Activated T-cell treated with anti-CD3 and anti-CD28 coated beads, Interleukin-2, amount 50 U/mL, for 4 hours (primary cell): Measurements from ENCODE around the gene CTBS. TPM values are rescaled to one million over a fixed set of nuclear protein-coding genes. Genes with fewer than 3 reads are reported as not detected.
"Not testable (repeated sequence)": the region's sequence is repeated elsewhere in the genome, so short reads cannot be mapped to it uniquely, and the experiment has no call there.

Experiments used
- ATAC-seq, 2 donors: fragments of 200-7000 bp; cut with Tn5 transposase; one replicate each; pipeline ENCODE4 v1.10.0; 2021
- DNase-seq: peaks from one replicate; pipeline ENCODE4 v3.0.0-alpha.2; 2020
- H3K27me3 Mint-ChIP-seq: one replicate; pipeline ENCODE4 v1.8.0; 2021; ENCODE audit warnings: low read depth, mixed read lengths
- H3K36me3 Mint-ChIP-seq: one replicate; pipeline ENCODE4 v1.8.0; 2022; ENCODE audit warnings: mixed read lengths; ENCODE audit not compliant: insufficient read depth
- H3K4me1 Mint-ChIP-seq: one replicate; pipeline ENCODE4 v1.8.0; 2021; ENCODE audit warnings: low read depth, mixed read lengths
- H3K4me3 Mint-ChIP-seq: one replicate; pipeline ENCODE4 v1.8.0; 2021; ENCODE audit warnings: mild to moderate bottlenecking, moderate library complexity, mixed read lengths
- H3K9me3 Mint-ChIP-seq: one replicate; pipeline ENCODE4 v1.8.0; 2021; ENCODE audit warnings: mixed read lengths
- total RNA-seq, 3 donors: library from RNA; stranded (reverse); gene quantifications; one replicate each; pipeline ENCODE4 v1.2.1, GENCODE V29; 2021

The CTBS gene
- total RNA-seq, 3 donors from 2014 or later: 6.3 to 7.2 (median 6.9) TPM

DNA sequence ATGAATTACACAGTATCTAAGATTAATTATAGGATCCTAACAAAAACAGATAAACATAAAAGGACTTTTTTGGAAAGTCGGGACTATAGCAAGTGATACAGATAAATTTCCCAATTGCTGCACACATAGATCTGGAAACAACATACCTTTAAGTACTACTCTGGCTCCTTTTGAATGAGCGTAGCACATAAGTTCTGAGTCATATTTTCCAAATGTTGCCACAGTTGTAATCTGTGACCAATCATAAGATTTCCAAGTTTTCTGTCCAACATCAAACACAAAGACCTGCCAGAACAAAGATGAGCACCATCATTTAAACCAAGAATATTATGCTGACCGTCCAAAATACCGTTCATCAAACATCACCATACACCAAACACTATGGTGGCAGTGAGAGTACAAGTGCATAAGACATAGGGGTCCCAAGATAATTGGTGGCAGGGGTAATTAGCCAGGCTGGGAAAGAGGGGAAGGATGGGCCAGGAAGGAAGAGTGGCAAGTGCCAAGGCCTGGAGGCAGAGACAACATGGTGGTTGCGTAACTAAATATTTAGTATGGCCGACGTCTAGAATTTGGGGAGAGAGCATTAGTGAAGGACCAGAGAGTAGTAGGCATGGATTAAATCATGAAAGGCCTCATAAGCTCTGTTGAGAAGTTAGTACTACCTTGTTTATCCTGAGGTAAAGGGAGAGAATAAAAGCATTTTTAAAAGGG, 3.6 kb downstream of the CTBS start:
- Mint-ChIP-seq H3K27me3 (no peaks in the 10 kb centered on the region), H3K36me3 (peaks cover 31% of the 10 kb centered on the region), H3K4me1 (peaks cover 45% of the 10 kb centered on the region), H3K9me3 (no peaks in the 10 kb centered on the region), H3K4me3 (no peak overlapping the region)
- ATAC-seq (no peak), DNase-seq (no peak)

DNA sequence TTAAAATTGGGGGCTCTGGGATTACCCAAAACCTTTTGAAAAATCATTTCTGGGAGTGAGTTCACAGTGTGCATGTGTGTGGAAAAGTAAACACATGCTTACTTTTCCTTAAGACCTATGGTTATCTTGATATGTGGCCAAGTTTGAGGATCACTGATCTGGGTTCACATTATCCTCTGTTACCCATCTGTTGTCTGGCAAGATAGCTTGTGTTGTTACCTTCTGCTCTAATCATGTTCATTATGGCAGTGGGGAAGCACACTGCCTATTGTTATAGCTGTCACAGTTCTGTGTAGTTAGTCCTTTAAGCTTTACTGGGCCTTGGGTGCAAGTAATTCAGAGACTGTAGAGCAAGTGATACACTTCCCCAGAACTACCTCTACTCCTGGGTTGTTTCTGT, 5.0 kb downstream of the CTBS start:
- no peak for DNase-seq
- Mint-ChIP-seq H3K27me3 (no peaks in the 10 kb centered on the region), H3K36me3 (peaks cover 31% of the 10 kb centered on the region), H3K4me3 (no peak overlapping the region), H3K4me1 (peaks cover 38% of the 10 kb centered on the region), H3K9me3 (no peaks in the 10 kb centered on the region)
- no peak for ATAC-seq

DNA sequence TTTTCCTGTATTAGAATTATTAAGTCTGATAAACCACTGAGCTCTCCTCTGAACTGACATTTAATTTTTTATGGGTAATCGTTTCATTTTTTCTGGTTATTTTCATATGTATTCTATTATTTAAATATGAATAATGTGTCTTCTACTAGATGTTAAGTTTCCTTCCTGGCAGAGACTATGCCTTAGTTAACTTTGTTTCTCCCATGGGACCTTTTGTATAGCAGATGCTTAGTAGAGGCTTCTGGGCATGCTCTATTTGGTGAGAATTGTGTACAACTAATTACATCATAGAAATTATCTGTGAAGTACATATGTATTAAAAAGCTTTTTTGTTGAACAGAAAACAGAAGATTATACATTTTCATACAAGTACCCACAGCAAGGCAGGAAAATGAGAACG, 23.4 kb downstream of the CTBS start:
- ATAC-seq: no peak
- Mint-ChIP-seq H3K27me3 (no peaks in the 10 kb centered on the region), H3K36me3 (peaks cover 9% of the 10 kb centered on the region), H3K4me3 (no peak overlapping the region), H3K4me1 (no peaks in the 10 kb centered on the region), H3K9me3 (no peaks in the 10 kb centered on the region)
- DNase-seq: no peak

DNA sequence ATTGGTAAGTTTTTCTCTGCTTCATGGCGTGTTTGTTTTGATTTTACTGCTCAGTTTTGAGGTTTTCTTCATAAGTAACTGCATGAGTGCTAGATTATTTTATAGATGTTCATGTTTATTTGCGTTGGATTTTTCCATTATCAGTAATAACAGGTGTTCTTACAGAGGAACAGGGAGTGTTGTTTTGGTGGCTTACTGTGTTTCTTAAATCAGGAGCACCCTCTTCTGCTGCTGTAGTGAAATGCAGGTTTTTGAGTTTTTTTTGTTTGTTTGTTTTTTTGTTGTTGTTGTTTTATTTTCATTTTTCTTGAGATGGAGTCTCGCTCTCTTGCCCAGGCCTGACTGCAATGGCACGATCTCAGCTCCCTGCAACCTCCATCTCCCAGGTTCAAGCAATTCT, 32.6 kb downstream of the CTBS start:
- H3K4me1 Mint-ChIP-seq: peaks cover 4% of the 10 kb centered on the region
- H3K27me3 Mint-ChIP-seq: no peaks in the 10 kb centered on the region
- H3K36me3 Mint-ChIP-seq: peaks cover 20% of the 10 kb centered on the region
- H3K9me3 Mint-ChIP-seq: no peaks in the 10 kb centered on the region
- no peak for DNase-seq
- H3K4me3 Mint-ChIP-seq: no peak overlapping the region
- no peak for ATAC-seq

DNA sequence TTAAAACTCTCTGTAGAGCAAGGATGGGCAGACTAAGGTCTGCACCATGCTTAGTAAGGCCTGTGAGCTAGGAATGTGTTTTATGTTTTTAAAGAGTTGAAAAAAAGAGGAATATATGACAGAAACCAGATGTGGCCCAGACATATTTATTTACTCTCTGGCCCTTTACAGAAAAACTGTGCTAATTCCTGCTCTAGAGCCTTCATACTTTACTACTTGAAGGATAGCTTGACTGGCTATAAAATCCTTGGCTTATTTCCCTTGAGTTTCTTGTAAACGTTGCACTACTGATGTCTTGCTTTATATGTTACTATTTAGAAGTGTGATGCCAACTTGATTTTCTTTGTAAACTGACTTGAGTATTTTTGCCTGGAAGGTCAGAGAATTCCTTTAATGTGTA, 33.5 kb downstream of the CTBS start:
- Mint-ChIP-seq H3K36me3 (peaks cover 19% of the 10 kb centered on the region), H3K9me3 (no peaks in the 10 kb centered on the region), H3K4me1 (peaks cover 4% of the 10 kb centered on the region), H3K27me3 (no peaks in the 10 kb centered on the region), H3K4me3 (no peak overlapping the region)
- ATAC-seq (no peak), DNase-seq (no peak)

DNA sequence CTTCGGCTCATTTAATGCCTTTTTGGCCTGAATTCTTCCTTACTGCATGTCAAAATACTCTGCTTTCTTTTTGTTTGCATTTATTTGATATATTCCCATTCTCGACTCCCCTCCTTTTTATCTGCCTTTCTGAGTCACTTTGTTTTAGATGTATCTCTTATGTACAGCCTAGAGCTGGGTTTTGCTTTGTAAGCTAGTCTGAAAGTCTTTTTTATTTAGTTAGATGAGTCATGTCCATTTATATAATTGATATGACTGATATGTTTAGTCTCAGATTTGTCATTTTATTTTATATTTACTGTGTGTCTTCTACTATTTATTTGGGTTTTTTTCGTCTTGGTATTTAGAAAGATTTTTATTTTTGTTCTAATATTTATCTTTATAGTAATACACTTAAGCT, 34.3 kb downstream of the CTBS start:
- peaks cover 20% of the 10 kb centered on the region for H3K36me3 Mint-ChIP-seq
- no peaks in the 10 kb centered on the region for H3K9me3 Mint-ChIP-seq
- no peak for DNase-seq
- ATAC-seq: no peak
- H3K4me1 Mint-ChIP-seq: peaks cover 4% of the 10 kb centered on the region
- H3K4me3 Mint-ChIP-seq: no peak overlapping the region
- no peaks in the 10 kb centered on the region for H3K27me3 Mint-ChIP-seq

DNA sequence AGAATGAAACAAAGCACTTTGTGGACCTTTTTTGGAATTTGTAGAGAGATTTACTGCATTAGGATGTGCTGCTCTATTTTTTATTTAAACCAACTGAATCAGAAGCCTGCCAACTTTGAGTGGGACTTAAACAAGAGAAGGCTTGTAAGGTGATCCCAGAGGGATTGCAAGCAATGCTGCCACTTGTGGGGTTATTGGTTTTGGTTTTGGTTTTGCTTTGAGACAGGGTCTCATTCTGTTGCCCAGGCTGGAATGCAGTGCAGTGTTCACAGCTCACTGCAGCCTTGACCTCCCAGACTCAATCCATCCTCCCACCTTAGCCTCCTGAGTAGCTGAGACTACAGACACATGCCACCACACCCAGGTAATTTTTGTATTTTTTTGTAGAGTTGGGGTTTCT, 35.6 kb downstream of the CTBS start:
- Mint-ChIP-seq H3K36me3 (peaks cover 20% of the 10 kb centered on the region), H3K27me3 (no peaks in the 10 kb centered on the region), H3K4me1 (peaks cover 4% of the 10 kb centered on the region), H3K9me3 (no peaks in the 10 kb centered on the region), H3K4me3 (no peak overlapping the region)
- no peak for DNase-seq
- ATAC-seq: no peak

DNA sequence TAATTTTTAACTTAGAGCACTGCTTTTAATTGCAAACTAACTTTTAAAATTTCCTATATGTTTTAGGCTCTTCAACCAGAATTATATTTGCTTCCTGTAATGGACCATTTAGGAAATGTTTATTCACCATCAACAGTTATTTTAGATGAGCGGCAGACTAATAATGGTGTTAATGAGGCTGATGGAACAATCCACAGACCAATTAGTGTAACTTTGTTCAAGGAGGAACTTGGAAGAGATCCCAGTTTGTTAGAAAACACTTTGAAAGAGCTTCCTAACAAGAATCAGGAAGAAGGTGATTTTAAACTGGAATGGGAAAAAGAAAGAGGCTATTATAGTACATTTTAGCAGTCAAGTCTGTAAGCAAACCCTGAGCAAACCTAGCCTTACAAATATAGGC, 48.5 kb downstream of the CTBS start:
- Mint-ChIP-seq H3K27me3 (no peaks in the 10 kb centered on the region), H3K9me3 (no peaks in the 10 kb centered on the region), H3K36me3 (peaks cover 10% of the 10 kb centered on the region), H3K4me1 (no peaks in the 10 kb centered on the region), H3K4me3 (no peak overlapping the region)
- ATAC-seq (no peak), DNase-seq (no peak)

DNA sequence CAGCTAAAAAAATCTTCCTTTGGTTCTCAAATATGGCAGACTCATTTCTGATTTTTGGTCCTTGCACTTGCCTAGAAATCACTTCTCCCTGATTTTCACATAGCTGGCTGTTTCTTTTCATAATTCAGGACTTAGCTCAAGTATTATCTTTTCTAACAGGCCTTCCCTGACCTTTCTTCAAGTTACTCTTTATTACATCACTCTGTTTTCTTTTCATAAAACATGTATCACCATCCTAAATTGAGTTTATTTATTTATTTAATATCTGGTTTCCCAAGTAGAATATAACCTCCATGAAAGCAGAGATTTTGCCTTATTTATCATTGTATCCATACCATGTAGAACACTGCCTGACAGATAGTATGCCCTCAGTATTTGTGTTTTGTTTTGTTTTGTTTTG, 49.6 kb downstream of the CTBS start:
- Mint-ChIP-seq H3K27me3 (no peaks in the 10 kb centered on the region), H3K9me3 (no peaks in the 10 kb centered on the region), H3K4me1 (no peaks in the 10 kb centered on the region), H3K36me3 (peaks cover 9% of the 10 kb centered on the region), H3K4me3 (no peak overlapping the region)
- ATAC-seq: no peak
- DNase-seq: no peak

DNA sequence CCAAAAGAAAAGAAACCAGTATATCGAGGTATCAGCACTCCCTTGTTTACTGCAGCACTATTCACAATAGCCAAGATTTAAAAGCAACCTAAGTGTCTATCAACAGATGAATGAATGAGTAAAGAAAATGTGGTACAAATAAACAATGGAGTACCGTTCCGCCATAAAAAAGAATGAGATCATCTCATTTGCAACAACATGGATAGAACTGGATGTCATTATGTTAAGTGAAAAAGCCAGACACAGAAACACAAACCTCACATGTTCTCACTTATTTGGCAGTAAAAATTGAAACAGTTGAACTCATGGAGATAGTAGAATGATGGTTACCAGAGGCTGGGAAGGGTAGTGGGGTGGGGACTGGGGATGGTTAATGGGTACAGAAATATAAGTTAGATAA, 63.6 kb downstream of the CTBS start:
- Mint-ChIP-seq H3K27me3 (no peaks in the 10 kb centered on the region), H3K4me1 (peaks cover 3% of the 10 kb centered on the region), H3K9me3 (peaks cover 7% of the 10 kb centered on the region), H3K4me3 (no peak overlapping the region), H3K36me3 (no peaks in the 10 kb centered on the region)
- DNase-seq (no peak), ATAC-seq (no peak)

DNA sequence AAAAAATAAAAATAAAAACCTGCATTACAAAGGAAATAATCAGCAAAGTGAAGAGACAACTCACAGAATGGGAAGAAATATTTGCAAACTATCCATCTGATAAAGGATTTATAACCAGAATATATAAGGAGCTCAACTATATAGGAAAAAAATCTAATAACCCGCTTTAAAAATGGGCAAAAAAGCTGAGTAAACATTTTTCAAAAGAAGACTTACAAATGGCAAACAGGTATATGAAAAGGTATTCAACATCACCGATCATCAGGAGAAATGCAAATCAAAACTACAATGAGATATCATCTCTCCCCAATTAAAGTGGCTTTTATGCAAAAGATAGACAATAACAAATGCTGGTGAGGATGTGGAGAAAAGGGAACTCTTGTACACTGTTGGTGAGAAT, 64.1 kb downstream of the CTBS start:
- DNase-seq (no peak), ATAC-seq (no peak)
- H3K27me3 Mint-ChIP-seq: no peaks in the 10 kb centered on the region
- H3K36me3 Mint-ChIP-seq: no peaks in the 10 kb centered on the region
- peaks cover 4% of the 10 kb centered on the region for H3K4me1 Mint-ChIP-seq
- no peak overlapping the region for H3K4me3 Mint-ChIP-seq
- peaks cover 7% of the 10 kb centered on the region for H3K9me3 Mint-ChIP-seq

DNA sequence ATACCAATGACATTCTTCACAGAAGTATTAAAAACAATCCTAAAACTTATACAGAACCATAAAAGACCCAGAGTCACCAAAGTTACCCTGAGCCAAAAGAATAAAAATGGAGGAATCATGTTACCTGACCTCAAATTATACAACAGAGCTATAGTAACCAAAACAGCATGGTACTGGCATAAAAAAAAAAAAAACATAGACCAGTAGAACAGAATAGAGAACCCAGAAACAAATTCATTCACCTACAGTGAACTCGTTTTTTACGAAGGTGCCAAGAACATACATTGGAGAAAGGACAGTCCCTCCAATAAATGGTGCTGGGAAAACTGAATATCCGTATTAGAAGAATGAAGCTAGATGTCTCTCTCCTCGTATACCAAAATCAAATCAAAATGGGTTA, 65.2 kb downstream of the CTBS start:
- peaks cover 16% of the 10 kb centered on the region for H3K4me1 Mint-ChIP-seq
- no peak for ATAC-seq
- H3K4me3 Mint-ChIP-seq: no peak overlapping the region
- DNase-seq: no peak
- peaks cover 7% of the 10 kb centered on the region for H3K9me3 Mint-ChIP-seq
- H3K36me3 Mint-ChIP-seq: peaks cover 2% of the 10 kb centered on the region
- no peaks in the 10 kb centered on the region for H3K27me3 Mint-ChIP-seq

DNA sequence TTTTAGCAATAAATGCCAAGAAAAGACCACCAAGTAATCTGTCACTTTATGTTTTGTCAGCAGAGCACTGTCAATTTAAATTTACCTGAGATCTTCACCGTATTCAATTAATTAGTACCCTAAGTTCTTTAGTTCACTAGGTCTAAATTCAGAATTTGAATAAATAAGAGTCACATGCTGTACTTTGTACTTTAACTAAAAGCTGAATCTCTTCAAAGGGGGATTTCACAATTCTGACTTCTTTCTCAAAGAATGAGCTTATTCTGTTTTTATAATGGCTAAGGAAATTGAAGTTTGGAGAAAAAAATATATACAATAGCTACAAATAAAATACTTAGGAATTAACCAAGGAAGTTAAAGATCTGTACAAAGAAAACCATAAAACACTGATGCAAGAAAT, 65.7 kb downstream of the CTBS start:
- DNase-seq (no peak), ATAC-seq (no peak)
- H3K36me3 Mint-ChIP-seq: peaks cover 2% of the 10 kb centered on the region
- H3K27me3 Mint-ChIP-seq: no peaks in the 10 kb centered on the region
- no peak overlapping the region for H3K4me3 Mint-ChIP-seq
- peaks cover 21% of the 10 kb centered on the region for H3K4me1 Mint-ChIP-seq
- peaks cover 7% of the 10 kb centered on the region for H3K9me3 Mint-ChIP-seq

DNA sequence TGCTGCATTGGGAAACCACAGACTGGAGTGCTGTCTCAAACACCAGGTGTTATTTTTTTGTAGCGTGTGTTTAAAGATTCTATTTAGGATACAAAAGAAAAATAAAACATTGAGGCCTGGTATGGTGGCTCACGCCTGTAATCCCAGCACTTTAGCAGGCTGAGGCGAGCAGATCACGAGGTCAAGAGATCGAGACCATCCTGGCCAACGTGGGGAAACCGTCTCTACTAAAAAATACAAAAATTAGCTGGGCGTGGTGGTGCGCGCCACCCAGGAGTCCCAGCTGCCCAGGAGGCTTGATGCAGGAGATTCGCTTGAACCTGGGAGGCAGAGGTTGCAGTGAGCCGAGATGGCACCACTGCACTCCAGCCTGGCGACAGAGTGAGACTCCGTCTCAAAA, 66.4 kb downstream of the CTBS start:
- ATAC-seq, H3K9me3 Mint-ChIP-seq, H3K36me3 Mint-ChIP-seq, H3K27me3 Mint-ChIP-seq, DNase-seq, H3K4me3 Mint-ChIP-seq: not testable (repeated sequence)
- H3K4me1 Mint-ChIP-seq: peaks cover 27% of the 10 kb centered on the region

DNA sequence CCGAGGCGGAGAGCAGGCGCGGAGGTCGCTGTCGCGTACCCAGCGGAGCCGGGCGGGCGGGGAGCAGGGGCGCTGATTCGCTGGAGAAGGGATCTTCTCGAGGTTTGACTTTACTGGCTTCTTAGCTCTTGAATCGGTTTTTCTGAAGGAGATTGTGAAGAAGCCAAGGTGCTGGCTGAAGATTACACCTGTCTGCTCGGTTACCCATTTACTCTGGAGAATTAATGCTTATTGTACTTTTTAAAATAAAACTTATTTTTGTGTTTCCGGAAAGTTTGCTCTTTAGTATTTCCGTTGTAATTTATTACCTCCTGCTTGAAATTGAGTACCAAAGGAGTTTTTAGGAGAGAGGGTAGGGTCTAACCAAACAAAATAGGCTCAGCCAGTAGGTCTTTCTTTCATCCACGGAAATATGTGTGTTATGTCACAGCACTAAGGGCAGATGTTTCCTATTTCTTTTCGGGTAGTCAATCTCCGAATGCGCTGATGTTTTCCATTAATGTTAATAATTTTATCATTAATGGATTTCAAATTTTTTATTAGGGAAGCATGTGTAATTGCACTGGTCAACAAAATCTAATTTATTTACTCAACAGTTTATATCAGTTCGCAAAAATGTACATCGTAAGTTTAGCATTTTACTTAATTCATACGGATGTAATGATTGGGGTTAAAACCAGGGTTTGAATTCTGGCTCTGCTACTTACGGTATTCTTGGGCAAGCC, 67.3 kb downstream of the CTBS start:
- H3K36me3 Mint-ChIP-seq: peaks cover 2% of the 10 kb centered on the region
- H3K9me3 Mint-ChIP-seq: peaks cover 7% of the 10 kb centered on the region
- peaks cover 33% of the 10 kb centered on the region for H3K4me1 Mint-ChIP-seq
- DNase-seq (no peak), ATAC-seq (no peak)
- peak overlapping the region; percentile 100 for H3K4me3 Mint-ChIP-seq
- no peaks in the 10 kb centered on the region for H3K27me3 Mint-ChIP-seq
